Measurements from ENCODE around the gene CYP26B1. TPM values are rescaled to one million over a fixed set of nuclear protein-coding genes. Genes with fewer than 3 reads are reported as not detected.

CYP26B1 gene
- total RNA-seq, 1 donor from 2014 or later = 1.2 TPM

DNA sequence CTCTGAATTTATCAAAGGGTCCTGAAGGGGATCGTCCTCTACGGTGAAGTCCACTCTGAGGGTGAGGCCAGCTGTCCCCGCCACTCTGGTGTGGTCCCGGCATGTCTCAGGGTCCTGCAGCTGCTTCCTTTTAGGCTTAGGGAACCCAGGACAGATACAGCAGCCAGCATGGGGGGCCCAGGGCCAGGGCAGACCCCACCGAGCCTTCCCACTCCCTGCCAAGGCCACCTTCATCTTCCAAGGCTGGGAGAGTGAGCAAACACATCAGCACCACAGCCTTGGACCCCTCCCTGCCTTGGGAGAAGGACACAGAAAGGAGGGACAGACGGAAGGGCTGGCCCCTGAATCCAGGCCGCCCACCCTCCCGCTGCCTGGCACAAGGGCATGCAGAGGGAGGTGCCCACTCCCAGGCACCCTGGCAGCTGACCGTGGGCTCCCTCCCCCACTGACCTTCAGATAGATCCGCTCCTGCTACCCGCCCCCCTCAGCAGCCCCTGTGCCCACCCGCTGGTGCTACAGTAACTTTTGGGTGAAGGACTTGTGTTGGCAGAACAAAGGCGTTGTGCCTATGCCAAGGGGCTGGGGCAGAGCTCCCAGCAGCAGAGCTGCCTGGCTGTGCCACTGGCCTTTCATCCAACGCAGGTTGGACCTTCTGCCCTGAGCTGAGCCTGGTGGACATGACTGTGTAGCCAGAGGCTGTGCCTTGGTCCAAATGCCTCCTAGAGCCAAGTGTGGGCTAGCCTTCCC, 7.6 kb downstream of the CYP26B1 start:
- no peak for TF ChIP-seq CTCF (IDR thresholded peaks at IDR 0.05; ENCODE audit: unreplicated experiment)
- peaks cover 7% of the 10 kb centered on the region for H3K4me1 Mint-ChIP-seq (ENCODE audit: unreplicated experiment)
- H3K9me3 Mint-ChIP-seq (ENCODE audit: unreplicated experiment) = no peaks in the 10 kb centered on the region
- no peak for DNase-seq (ENCODE audit: low spot score)
- no peaks in the 10 kb centered on the region for H3K36me3 Mint-ChIP-seq (ENCODE audit: low read depth, unreplicated experiment)
- H3K4me3 Mint-ChIP-seq (ENCODE audit: unreplicated experiment) = no peak overlapping the region
- peaks cover 19% of the 10 kb centered on the region for H3K27me3 Mint-ChIP-seq (ENCODE audit: unreplicated experiment)
- no peak overlapping the region for H3K27ac Mint-ChIP-seq (ENCODE audit: unreplicated experiment)

GRCh38 chr2:72139471-72139873, 8.2 kb downstream of the CYP26B1 start:
- Mint-ChIP-seq H3K4me3 (ENCODE audit: unreplicated experiment) (no peak overlapping the region), H3K36me3 (ENCODE audit: low read depth, unreplicated experiment) (no peaks in the 10 kb centered on the region), H3K27ac (ENCODE audit: unreplicated experiment) (no peak overlapping the region), H3K9me3 (ENCODE audit: unreplicated experiment) (no peaks in the 10 kb centered on the region), H3K27me3 (ENCODE audit: unreplicated experiment) (peaks cover 19% of the 10 kb centered on the region), H3K4me1 (ENCODE audit: unreplicated experiment) (peaks cover 7% of the 10 kb centered on the region)
- DNase-seq (ENCODE audit: low spot score) = no peak
- no peak for TF ChIP-seq CTCF (IDR thresholded peaks at IDR 0.05; ENCODE audit: unreplicated experiment)

DNA sequence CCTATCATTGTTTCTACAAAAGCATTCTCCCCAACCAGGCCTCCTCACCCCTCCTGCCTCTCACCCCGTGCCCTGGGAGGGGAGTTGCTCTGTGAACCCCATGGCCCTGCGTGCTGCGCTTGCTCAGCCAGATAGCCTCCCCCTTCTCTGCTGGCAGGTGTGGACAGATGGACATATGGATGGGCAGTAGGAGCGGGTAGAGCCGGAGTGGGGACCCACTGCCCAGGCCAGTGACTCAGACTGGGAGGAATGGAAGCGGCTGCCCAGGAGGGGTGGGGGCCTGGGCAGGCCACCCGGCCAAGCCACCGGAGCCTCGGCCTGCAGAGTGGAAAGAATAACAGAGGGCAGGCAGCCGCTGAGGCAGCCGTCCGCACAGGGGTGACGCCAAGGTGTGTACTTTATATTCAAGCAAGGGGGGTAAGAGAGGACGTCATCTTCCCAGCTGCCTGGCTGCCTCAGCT, 8.7 kb downstream of the CYP26B1 start:
- DNase-seq (ENCODE audit: low spot score) = peak; percentile 4
- H3K4me3 Mint-ChIP-seq (ENCODE audit: unreplicated experiment) = no peak overlapping the region
- no peak overlapping the region for H3K27ac Mint-ChIP-seq (ENCODE audit: unreplicated experiment)
- H3K36me3 Mint-ChIP-seq (ENCODE audit: low read depth, unreplicated experiment) = no peaks in the 10 kb centered on the region
- peaks cover 19% of the 10 kb centered on the region for H3K27me3 Mint-ChIP-seq (ENCODE audit: unreplicated experiment)
- no peaks in the 10 kb centered on the region for H3K9me3 Mint-ChIP-seq (ENCODE audit: unreplicated experiment)
- H3K4me1 Mint-ChIP-seq (ENCODE audit: unreplicated experiment) = peaks cover 4% of the 10 kb centered on the region
- no peak for TF ChIP-seq CTCF (IDR thresholded peaks at IDR 0.05; ENCODE audit: unreplicated experiment)

DNA sequence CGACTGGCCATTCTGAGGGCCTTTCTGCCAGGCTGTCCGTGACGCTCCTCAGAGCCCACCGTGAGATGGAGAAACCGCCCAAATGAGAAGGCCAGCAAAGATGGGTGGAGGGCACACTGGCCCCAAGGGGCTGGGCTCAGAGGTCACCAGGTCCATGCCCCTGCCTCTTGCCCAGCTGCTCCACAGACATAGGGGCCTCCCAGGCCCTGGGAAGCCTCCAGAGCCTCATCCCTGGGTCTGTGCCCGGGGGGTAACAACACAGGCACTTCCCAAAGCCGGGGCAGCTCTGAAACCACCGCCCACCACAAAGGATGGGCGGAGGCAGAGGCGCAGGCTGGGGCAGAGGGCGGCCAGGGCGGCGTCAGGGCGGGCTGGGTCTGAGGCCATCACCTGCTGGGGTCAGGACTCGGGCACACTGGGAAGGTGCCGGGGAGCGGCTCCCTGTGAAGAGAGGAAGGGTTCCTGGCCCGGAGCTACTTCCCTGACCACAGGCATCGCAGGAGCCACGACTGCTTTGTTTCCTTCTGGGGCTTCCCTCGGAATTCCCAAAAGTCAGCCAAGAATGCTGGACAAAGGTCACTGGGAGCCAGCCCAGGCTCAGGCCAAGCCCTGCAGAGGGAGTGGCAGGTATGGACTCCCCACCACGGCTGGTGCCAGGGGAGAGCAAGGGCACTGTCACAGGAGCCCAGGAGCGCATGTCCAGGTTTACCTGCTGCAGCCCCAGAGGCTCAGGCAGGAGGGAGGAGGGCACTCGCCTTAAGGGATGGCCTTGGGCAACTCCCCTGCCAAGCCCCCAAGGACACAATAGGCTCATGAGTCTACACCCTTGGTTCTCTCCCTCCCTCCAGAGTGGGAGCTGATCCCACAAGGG, 9.4 kb downstream of the CYP26B1 start:
- DNase-seq (ENCODE audit: low spot score) = no peak
- H3K4me1 Mint-ChIP-seq (ENCODE audit: unreplicated experiment) = no peaks in the 10 kb centered on the region
- no peak overlapping the region for H3K27ac Mint-ChIP-seq (ENCODE audit: unreplicated experiment)
- no peaks in the 10 kb centered on the region for H3K9me3 Mint-ChIP-seq (ENCODE audit: unreplicated experiment)
- no peaks in the 10 kb centered on the region for H3K36me3 Mint-ChIP-seq (ENCODE audit: low read depth, unreplicated experiment)
- no peak for TF ChIP-seq CTCF (IDR thresholded peaks at IDR 0.05; ENCODE audit: unreplicated experiment)
- H3K27me3 Mint-ChIP-seq (ENCODE audit: unreplicated experiment) = peaks cover 15% of the 10 kb centered on the region
- no peak overlapping the region for H3K4me3 Mint-ChIP-seq (ENCODE audit: unreplicated experiment)
